Measurements from ENCODE around the gene TUBB4B.

TUBB4B gene

DNA sequence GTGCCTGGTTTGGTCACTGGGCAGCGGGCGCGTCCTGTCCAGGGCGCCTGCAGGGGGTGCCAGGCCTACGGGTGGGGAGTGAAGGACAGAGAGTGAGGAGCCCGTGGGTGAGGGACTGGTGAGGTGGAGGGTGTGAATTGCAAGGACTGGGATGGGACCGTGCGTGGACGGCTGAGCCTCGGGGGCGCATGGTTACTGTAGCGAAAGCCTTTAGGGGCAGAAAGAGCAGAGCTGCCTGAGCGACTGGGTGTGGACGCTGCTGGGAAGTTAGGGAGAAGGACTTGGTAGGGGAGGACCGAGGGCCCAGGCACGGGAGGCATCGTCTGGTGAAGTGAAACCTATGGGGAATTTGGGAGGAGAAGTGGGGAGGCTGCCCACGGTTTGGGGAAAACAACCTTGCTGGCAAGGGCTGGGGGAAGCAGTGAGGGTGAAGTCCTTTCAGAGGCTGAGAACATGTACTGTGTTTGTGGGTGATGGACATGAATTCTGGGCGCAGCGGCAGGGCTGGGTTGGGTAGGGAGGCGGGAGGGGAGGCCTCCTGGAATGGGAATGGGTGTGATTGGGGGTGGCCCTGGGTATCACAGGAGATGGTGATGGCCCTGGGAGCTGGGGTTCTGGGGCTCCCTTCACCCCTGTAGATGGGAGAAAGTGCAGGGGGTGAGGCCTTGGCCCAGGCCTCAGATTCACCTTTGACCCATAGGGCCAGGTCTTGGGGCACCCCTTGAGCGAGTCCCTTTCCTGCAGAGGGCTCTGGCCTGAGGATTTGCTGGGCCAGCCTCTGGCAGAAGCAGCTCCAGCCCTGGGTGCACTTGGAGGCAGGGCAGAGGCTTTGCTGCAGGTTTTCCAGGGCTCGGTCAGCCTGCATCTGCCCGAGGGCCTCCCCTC is 34.7 kb downstream of the TUBB4B start (continued):
- TF ChIP-seq EGR2 (tag by site-specific recombination; IDR thresholded peaks at IDR 0.05; ENCODE audit: low read depth) (peak; percentile 49; the same call in 1 of the 2 replicates), ZNF155 (tag by site-specific recombination; IDR thresholded peaks at IDR 0.05) (no peak)

- CTCF ChIA-PET: interaction anchor here (0.6 to 2.3 kb wide), 5 partner anchors 10 to 234 kb away, joined by 3 to 12 read pairs (median 5); partner anchors contain the start of gene RNF224
- no peak overlapping the region; the same call in 1 of the 2 replicates for H3K27ac ChIP-seq (ENCODE audit: extremely low read depth, low read depth, low read length)
- H3K4me1 ChIP-seq (ENCODE audit: control insufficient read depth, insufficient read depth, low read length): 0 out of 2 replicates have a peak, but pooled peaks cover 4% of the 10 kb centered on the region
- H3K4me3 ChIP-seq (ENCODE audit: low read depth, low read length): peak overlapping the region; percentile 43
- H3K36me3 ChIP-seq (ENCODE audit: control insufficient read depth in 2 of 2, insufficient read depth in 1 of 2, low read length in 2 of 2): peaks cover 0 to 27% of the 10 kb centered on the region in 2 experiments; a peak in 1 of 3 replicates
- POLR2A ChIA-PET: interaction anchor here (0.5 to 1.6 kb wide), 7 partner anchors 25 to 477 kb away, joined by 3 to 12 read pairs (median 4); partner anchors contain the start of genes NRARP, SSNA1 and TUBB4B
- TF ChIP-seq, protein P1, sequence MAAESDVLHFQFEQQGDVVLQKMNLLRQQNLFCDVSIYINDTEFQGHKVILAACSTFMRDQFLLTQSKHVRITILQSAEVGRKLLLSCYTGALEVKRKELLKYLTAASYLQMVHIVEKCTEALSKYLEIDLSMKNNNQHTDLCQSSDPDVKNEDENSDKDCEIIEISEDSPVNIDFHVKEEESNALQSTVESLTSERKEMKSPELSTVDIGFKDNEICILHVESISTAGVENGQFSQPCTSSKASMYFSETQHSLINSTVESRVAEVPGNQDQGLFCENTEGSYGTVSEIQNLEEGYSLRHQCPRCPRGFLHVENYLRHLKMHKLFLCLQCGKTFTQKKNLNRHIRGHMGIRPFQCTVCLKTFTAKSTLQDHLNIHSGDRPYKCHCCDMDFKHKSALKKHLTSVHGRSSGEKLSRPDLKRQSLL (tag by site-specific recombination; IDR thresholded peaks at IDR 0.05): 0 out of 2 replicates have a peak, but pooled peaks have one; percentile 21
- TF ChIP-seq GLIS2 (tag by site-specific recombination; IDR thresholded peaks at IDR 0.05): peak; percentile 57; the same call in 1 of the 2 replicates
- TF ChIP-seq REST (tag by site-specific recombination; IDR thresholded peaks at IDR 0.05): no peak
- TF ChIP-seq ZNF561 (tag by site-specific recombination; IDR thresholded peaks at IDR 0.05; ENCODE audit: borderline replicate concordance): no peak
- TF ChIP-seq, protein P2, sequence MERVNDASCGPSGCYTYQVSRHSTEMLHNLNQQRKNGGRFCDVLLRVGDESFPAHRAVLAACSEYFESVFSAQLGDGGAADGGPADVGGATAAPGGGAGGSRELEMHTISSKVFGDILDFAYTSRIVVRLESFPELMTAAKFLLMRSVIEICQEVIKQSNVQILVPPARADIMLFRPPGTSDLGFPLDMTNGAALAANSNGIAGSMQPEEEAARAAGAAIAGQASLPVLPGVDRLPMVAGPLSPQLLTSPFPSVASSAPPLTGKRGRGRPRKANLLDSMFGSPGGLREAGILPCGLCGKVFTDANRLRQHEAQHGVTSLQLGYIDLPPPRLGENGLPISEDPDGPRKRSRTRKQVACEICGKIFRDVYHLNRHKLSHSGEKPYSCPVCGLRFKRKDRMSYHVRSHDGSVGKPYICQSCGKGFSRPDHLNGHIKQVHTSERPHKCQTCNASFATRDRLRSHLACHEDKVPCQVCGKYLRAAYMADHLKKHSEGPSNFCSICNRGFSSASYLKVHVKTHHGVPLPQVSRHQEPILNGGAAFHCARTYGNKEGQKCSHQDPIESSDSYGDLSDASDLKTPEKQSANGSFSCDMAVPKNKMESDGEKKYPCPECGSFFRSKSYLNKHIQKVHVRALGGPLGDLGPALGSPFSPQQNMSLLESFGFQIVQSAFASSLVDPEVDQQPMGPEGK (tag by site-specific recombination; IDR thresholded peaks at IDR 0.05): peak; percentile 34; the same call in 1 of the 2 replicates
- TF ChIP-seq ZNF18 (tag by site-specific recombination; IDR thresholded peaks at IDR 0.05): no peak
- TF ChIP-seq HOXD13 (CRISPR knock-in tag; IDR thresholded peaks at IDR 0.05; ENCODE audit: borderline replicate concordance): no peak
- no peak for TF ChIP-seq ZNF174 (tag by site-specific recombination; IDR thresholded peaks at IDR 0.05)
- no peak for TF ChIP-seq ZNF211 (tag by site-specific recombination; IDR thresholded peaks at IDR 0.05; ENCODE audit: low read depth)
- no peak for TF ChIP-seq ZNF701 (tag by site-specific recombination; IDR thresholded peaks at IDR 0.05)
- TF ChIP-seq ZNF426 (tag by site-specific recombination; IDR thresholded peaks at IDR 0.05): no peak
- H3K9me3 ChIP-seq (ENCODE audit: control insufficient read depth, insufficient read depth, low read depth, low read length): no peaks in the 10 kb centered on the region
Measured at GRCh38 chr9:137276473-137277328, 35.6 kb downstream of the TUBB4B start.

Measured in HEK293 (cell line).